NCI-H1417 (cell line): ENCODE measurements around the gene OTOL1.
"Not testable (repeated sequence)": the region's sequence is repeated elsewhere in the genome, so short reads cannot be mapped to it uniquely, and the experiment has no call there.

Experiments used
- DNase-seq, 3 experiments: peaks; one replicate each; lab custom pipeline; 2025; lab: John Stamatoyannopoulos, UW

The OTOL1 gene

GRCh38 chr3:161496508-161496907 is at the start of gene OTOL1:
OTOL1 (plus strand) TSS chr3:161496808; CDS start chr3:161496808, 0 bp downstream.
- DNase-seq = no peak

GRCh38 chr3:161449785-161450184 is 46.8 kb upstream of the OTOL1 start:
- DNase-seq = no peak

- DNase-seq = no peak
Measured at GRCh38 chr3:161452179-161452578, 44.4 kb upstream of the OTOL1 start.

GRCh38 chr3:161454615-161455014 is 42.0 kb upstream of the OTOL1 start:
- peak in 1 of 3 experiments; percentile 54 for DNase-seq

- DNase-seq = no peak
Measured at GRCh38 chr3:161455962-161456361, 40.6 kb upstream of the OTOL1 start.

- no peak for DNase-seq
Measured at GRCh38 chr3:161462138-161462537, 34.5 kb upstream of the OTOL1 start.

GRCh38 chr3:161471211-161471610 is 25.4 kb upstream of the OTOL1 start:
- DNase-seq = no peak

GRCh38 chr3:161474139-161474538 is 22.5 kb upstream of the OTOL1 start:
- no peak for DNase-seq

- no peak for DNase-seq
Measured at GRCh38 chr3:161474741-161475140, 21.9 kb upstream of the OTOL1 start.

GRCh38 chr3:161475206-161475605 is 21.4 kb upstream of the OTOL1 start:
- no peak for DNase-seq

GRCh38 chr3:161475905-161476304 is 20.7 kb upstream of the OTOL1 start:
- DNase-seq = no peak

- DNase-seq = no peak
Measured at GRCh38 chr3:161484226-161484625, 12.4 kb upstream of the OTOL1 start.

GRCh38 chr3:161488284-161488683 is 8.3 kb upstream of the OTOL1 start:
- DNase-seq = not testable (repeated sequence)

- DNase-seq = no peak
Measured at GRCh38 chr3:161489395-161489794, 7.2 kb upstream of the OTOL1 start.

- not testable (repeated sequence) for DNase-seq
Measured at GRCh38 chr3:161490845-161491244, 5.8 kb upstream of the OTOL1 start.

GRCh38 chr3:161498259-161498921 is 1.8 kb downstream of the OTOL1 start:
- DNase-seq = no peak

- no peak for DNase-seq
Measured at GRCh38 chr3:161500068-161500796, 3.6 kb downstream of the OTOL1 start.

- no peak for DNase-seq
Measured at GRCh38 chr3:161503271-161503670, 6.7 kb downstream of the OTOL1 start.

GRCh38 chr3:161508852-161509477 is 12.4 kb downstream of the OTOL1 start:
- DNase-seq = peak in 2 of 3 experiments; percentile 16 to 68

- peak in 2 of 3 experiments; percentile 33 to 75 for DNase-seq
Measured at GRCh38 chr3:161510510-161511260, 14.1 kb downstream of the OTOL1 start.

GRCh38 chr3:161523916-161524315 is 27.3 kb downstream of the OTOL1 start:
- peak in 1 of 3 experiments; percentile 43 for DNase-seq

GRCh38 chr3:161531930-161532329 is 35.3 kb downstream of the OTOL1 start:
- no peak for DNase-seq
